ENCODE measurements around the gene C1orf167. TPM values are rescaled to one million over a fixed set of nuclear protein-coding genes. Genes with fewer than 3 reads are reported as not detected.

Gene C1orf167
- total and polyA plus RNA-seq, 2 of the 13 experiments (the other 11 are each of a cell fraction or from before 2014, with no cell fraction given), result not detected

- TF ChIP-seq ZNF280B (CRISPR knock-in tag; IDR thresholded peaks at IDR 0.05; ENCODE audit: borderline replicate concordance) (0 out of 2 replicates have a peak, but pooled peaks have one; percentile 29), TEAD3 (CRISPR knock-in tag; optimal IDR thresholded peaks at IDR 0.05; ENCODE audit: borderline replicate concordance) (peak; percentile 70), ZNF704 (CRISPR knock-in tag; IDR thresholded peaks at IDR 0.05; ENCODE audit: borderline replicate concordance) (no peak), ZNF614 (CRISPR knock-in tag; IDR thresholded peaks at IDR 0.05; ENCODE audit: borderline replicate concordance) (no peak), ZNF883 (CRISPR knock-in tag; IDR thresholded peaks at IDR 0.05; ENCODE audit: not compliant biosample characterization) (peak; percentile 44), NRL (CRISPR knock-in tag; IDR thresholded peaks at IDR 0.05; ENCODE audit: borderline replicate concordance) (0 out of 2 replicates have a peak, but pooled peaks have one; percentile 42), ZSCAN22 (CRISPR knock-in tag; IDR thresholded peaks at IDR 0.05) (no peak), THAP9 (CRISPR knock-in tag; IDR thresholded peaks at IDR 0.05; ENCODE audit: borderline replicate concordance) (0 out of 2 replicates have a peak, but pooled peaks have one; percentile 22), ERF (CRISPR knock-in tag; IDR thresholded peaks at IDR 0.05) (peak; percentile 59; the same call in 1 of the 2 replicates), DRAP1 (CRISPR knock-in tag; IDR thresholded peaks at IDR 0.05) (no peak), ZNF501 (CRISPR knock-in tag; IDR thresholded peaks at IDR 0.05) (peak; percentile 56; the same call in 1 of the 2 replicates), SRSF1 (optimal IDR thresholded peaks at IDR 0.05; ENCODE audit: low read depth, low read length) (peak; percentile 60), HDAC2 (CRISPR knock-in tag; IDR thresholded peaks at IDR 0.05) (peak; percentile 69), ZNF234 (CRISPR knock-in tag; conservative IDR thresholded peaks at IDR 0.05) (no peak), JUNB (CRISPR knock-in tag; IDR thresholded peaks at IDR 0.05; ENCODE audit: borderline replicate concordance) (no peak), ZNF788 (CRISPR knock-in tag; IDR thresholded peaks at IDR 0.05; ENCODE audit: borderline replicate concordance) (peak; percentile 55; the same call in 1 of the 2 replicates), ZNF878 (CRISPR knock-in tag; IDR thresholded peaks at IDR 0.05) (no peak), HMGXB4 (CRISPR knock-in tag; IDR thresholded peaks at IDR 0.05; ENCODE audit: borderline replicate concordance in 1 of 2, low read depth in 1 of 2) (peak; percentile 79 to 80)
Measured at GRCh38 chr1:11784993-11785769, 23.2 kb downstream of the C1orf167 start (continued).

All from HepG2 (cell line).